Suprapubic skin (tissue), 4 donors: ENCODE results near the gene MUC20. TPM values are rescaled to one million over a fixed set of nuclear protein-coding genes. Genes with fewer than 3 reads are reported as not detected.

Experiments used
- DNase-seq, 2 donors: peaks; one replicate each; pipeline ENCODE4 v3.0.0-alpha.2; 2019; ENCODE audit warnings: low spot score in 2 of 2
- H3K27ac ChIP-seq: fragments of 200-600 bp; sonication (generic); one replicate; pipeline ENCODE4 v1.5.1; 2019
- H3K27me3 ChIP-seq: fragments of 200-600 bp; sonication (generic); one replicate; pipeline ENCODE4 v1.5.1; 2019
- H3K36me3 ChIP-seq: fragments of 200-600 bp; sonication (generic); one replicate; pipeline ENCODE4 v1.5.1; 2019
- H3K4me1 ChIP-seq: fragments of 200-600 bp; sonication (generic); one replicate; pipeline ENCODE4 v1.5.1; 2019
- H3K4me3 ChIP-seq: fragments of 200-600 bp; sonication (generic); one replicate; pipeline ENCODE4 v1.5.1; 2019; ENCODE audit warnings: mild to moderate bottlenecking
- H3K9me3 ChIP-seq: fragments of 200-600 bp; sonication (generic); one replicate; pipeline ENCODE4 v1.5.1; 2019
- CTCF ChIP-seq, 2 donors: fragments of 200-600 bp in 1 of 2; fragments of 450-650 bp in 1 of 2; sonication (generic) in 1 of 2; IDR thresholded peaks; one replicate each; pipeline ENCODE4 v1.5.1; 2016 to 2019; ENCODE audit warnings: antibody characterized with exemption in 2 of 2, mild to moderate bottlenecking in 1 of 2, moderate library complexity in 1 of 2
- EP300 ChIP-seq: sonication (generic); formaldehyde crosslinking; IDR thresholded peaks from one replicate; pipeline ENCODE4 v1.6.1; 2017; ENCODE audit warnings: antibody characterized with exemption
- POLR2A ChIP-seq, 2 donors: fragments of 450-650 bp; IDR thresholded peaks; one replicate each; pipeline ENCODE4 v1.6.1; 2017; ENCODE audit warnings: antibody characterized with exemption in 2 of 2, mild to moderate bottlenecking in 2 of 2, moderate library complexity in 2 of 2
- POLR2AphosphoS5 ChIP-seq, 3 donors: sonication (generic); formaldehyde crosslinking; IDR thresholded peaks; one replicate each; pipeline ENCODE4 v1.6.1; 2017; ENCODE audit warnings: antibody characterized with exemption in 3 of 3
- WGBS: methylation state at CpG from one replicate; pipeline ENCODE4 v1.1.5; 2018; 5-methylcytosine and 5-hydroxymethylcytosine counted together
- total RNA-seq, 4 donors: library from RNA; depleted of rRNA; stranded (reverse); fragments of >200 nt; gene quantifications; one replicate each; pipeline ENCODE4 v1.1.0, GENCODE V29; 2016

Gene MUC20
- total RNA-seq, 4 donors from 2014 or later, result 0.26 to 53.4 (median 2.8) TPM

DNA sequence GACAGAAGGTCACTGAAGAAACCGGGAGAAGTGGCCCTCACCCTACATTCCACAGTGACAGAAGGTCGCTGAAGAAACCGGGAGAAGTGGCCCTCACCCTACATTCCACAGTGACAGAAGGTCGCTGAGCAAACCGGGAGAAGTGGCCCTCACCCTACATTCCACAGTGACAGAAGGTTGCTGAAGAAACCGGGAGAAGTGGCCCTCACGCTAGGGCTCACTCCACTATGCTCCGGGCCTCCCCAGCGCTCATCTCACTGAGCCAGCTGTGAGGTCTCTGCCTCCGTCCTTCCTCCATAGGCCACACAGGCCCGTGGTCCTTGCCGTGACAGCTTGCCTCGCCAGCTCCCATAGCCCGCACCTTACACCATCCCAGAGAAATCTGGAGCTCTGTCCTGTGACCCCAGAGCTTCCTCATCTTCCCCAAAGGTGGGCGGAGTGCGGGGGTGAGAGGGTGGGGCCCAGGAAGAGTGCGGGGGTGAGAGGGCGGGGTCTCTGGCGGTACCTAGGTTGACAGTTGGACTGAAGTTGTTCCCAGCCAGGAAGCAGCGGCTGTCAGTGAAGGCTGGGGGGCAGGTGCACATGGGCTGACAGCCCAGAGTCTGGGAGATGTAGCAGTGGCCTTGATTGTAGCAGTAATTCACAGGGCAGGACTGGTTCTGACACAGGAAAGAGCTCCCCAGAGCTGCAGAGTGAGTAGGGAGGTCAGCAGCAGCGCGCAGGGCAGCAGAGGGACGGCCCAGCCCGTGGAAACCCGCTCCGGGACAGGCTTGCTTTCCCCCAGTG lies 32.0 kb downstream of the MUC20 start:
- H3K4me3 ChIP-seq, result no peak overlapping the region
- 83% methylated on average over 25 of the region's 26 CpGs for WGBS
- no peaks in the 10 kb centered on the region for H3K36me3 ChIP-seq
- H3K27me3 ChIP-seq, result peaks cover 44% of the 10 kb centered on the region
- no peak for TF ChIP-seq POLR2A (IDR thresholded peaks at IDR 0.05)
- TF ChIP-seq EP300, result no peak
- no peak for TF ChIP-seq CTCF (IDR thresholded peaks at IDR 0.05)
- no peak for TF ChIP-seq POLR2AphosphoS5 (IDR thresholded peaks at IDR 0.05)
- H3K9me3 ChIP-seq, result no peaks in the 10 kb centered on the region
- H3K4me1 ChIP-seq, result peaks cover 4% of the 10 kb centered on the region
- peak in 1 of 2 donors; percentile 49 for DNase-seq
- no peak overlapping the region for H3K27ac ChIP-seq

- H3K27me3 ChIP-seq, result peaks cover 46% of the 10 kb centered on the region
- H3K27ac ChIP-seq, result no peak overlapping the region
- TF ChIP-seq CTCF (IDR thresholded peaks at IDR 0.05) (no peak), EP300 (no peak), POLR2A (IDR thresholded peaks at IDR 0.05) (no peak), POLR2AphosphoS5 (IDR thresholded peaks at IDR 0.05) (no peak)
- no peaks in the 10 kb centered on the region for H3K9me3 ChIP-seq
- no peaks in the 10 kb centered on the region for H3K4me1 ChIP-seq
- peak in 1 of 2 donors; percentile 28 for DNase-seq
- WGBS, result 74% methylated on average over 13 of the region's 14 CpGs
- no peak overlapping the region for H3K4me3 ChIP-seq
- H3K36me3 ChIP-seq, result no peaks in the 10 kb centered on the region
Measured at GRCh38 chr3:195753581-195753980, 32.8 kb downstream of the MUC20 start.

GRCh38 chr3:195754141-195754540 lies 33.4 kb downstream of the MUC20 start:
- no peak overlapping the region for H3K4me3 ChIP-seq
- no peak for DNase-seq
- no peak overlapping the region for H3K27ac ChIP-seq
- TF ChIP-seq EP300, result no peak
- no peak for TF ChIP-seq POLR2AphosphoS5 (IDR thresholded peaks at IDR 0.05)
- TF ChIP-seq POLR2A (IDR thresholded peaks at IDR 0.05), result no peak
- TF ChIP-seq CTCF (IDR thresholded peaks at IDR 0.05), result no peak
- peaks cover 48% of the 10 kb centered on the region for H3K27me3 ChIP-seq
- H3K9me3 ChIP-seq, result no peaks in the 10 kb centered on the region
- no peaks in the 10 kb centered on the region for H3K4me1 ChIP-seq
- WGBS, result 84% methylated on average over 4 of the region's 19 CpGs
- H3K36me3 ChIP-seq, result no peaks in the 10 kb centered on the region

GRCh38 chr3:195754906-195755305 lies 34.1 kb downstream of the MUC20 start:
- Histone ChIP-seq H3K36me3 (no peaks in the 10 kb centered on the region), H3K9me3 (no peaks in the 10 kb centered on the region), H3K4me1 (no peaks in the 10 kb centered on the region), H3K4me3 (no peak overlapping the region), H3K27me3 (peaks cover 51% of the 10 kb centered on the region), H3K27ac (no peak overlapping the region)
- WGBS, result 86% methylated on average over 7 of the region's 7 CpGs
- DNase-seq, result no peak
- TF ChIP-seq POLR2A (IDR thresholded peaks at IDR 0.05) (no peak), EP300 (no peak), CTCF (IDR thresholded peaks at IDR 0.05) (no peak), POLR2AphosphoS5 (IDR thresholded peaks at IDR 0.05) (no peak)

DNA sequence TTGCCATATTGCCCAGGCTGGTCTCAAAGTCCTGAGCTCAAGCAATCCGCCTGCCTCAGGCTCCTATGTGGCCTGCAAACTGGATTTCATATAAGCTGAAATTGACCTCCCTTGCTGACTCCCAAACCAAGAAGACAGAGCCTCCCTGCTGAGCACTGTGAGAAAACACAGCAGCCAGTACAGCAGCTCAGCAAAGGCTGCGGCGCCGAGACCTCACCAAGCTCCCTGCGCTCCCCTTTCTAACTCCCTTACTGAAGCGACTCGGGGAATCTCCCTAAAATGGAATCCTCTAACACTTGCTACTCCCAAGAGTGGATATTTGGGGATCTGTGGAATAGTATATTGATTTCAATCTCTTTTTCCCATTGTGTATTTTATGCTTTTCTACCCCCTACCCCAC lies 34.6 kb downstream of the MUC20 start:
- H3K27ac ChIP-seq, result no peak overlapping the region
- DNase-seq, result no peak
- no peaks in the 10 kb centered on the region for H3K36me3 ChIP-seq
- H3K4me1 ChIP-seq, result no peaks in the 10 kb centered on the region
- WGBS, result 93% methylated on average over 7 of the region's 7 CpGs
- no peak for TF ChIP-seq CTCF (IDR thresholded peaks at IDR 0.05)
- no peak for TF ChIP-seq EP300
- TF ChIP-seq POLR2AphosphoS5 (IDR thresholded peaks at IDR 0.05), result no peak
- no peak for TF ChIP-seq POLR2A (IDR thresholded peaks at IDR 0.05)
- H3K9me3 ChIP-seq, result no peaks in the 10 kb centered on the region
- H3K27me3 ChIP-seq, result peaks cover 51% of the 10 kb centered on the region
- H3K4me3 ChIP-seq, result no peak overlapping the region
